OCI-LY1 (cell line): ENCODE data around the gene RABL6.
"Not testable (repeated sequence)": the region's sequence is repeated elsewhere in the genome, so short reads cannot be mapped to it uniquely, and the experiment has no call there.

ENCODE experiments used
- H2AFZ ChIP-seq: fragments of 200-600 bp; sonication (generic), shearing (Covaris generic); 2 replicates; pipeline ENCODE4 v1.6.0; 2014; ENCODE audit warnings: antibody characterized with exemption, mild to moderate bottlenecking, low read length
- H3F3A ChIP-seq: fragments of 200-600 bp; sonication (generic), shearing (Covaris generic); 2 replicates; pipeline ENCODE4 v1.6.0; 2014; ENCODE audit warnings: mild to moderate bottlenecking, antibody characterized with exemption, low read length, moderate library complexity; ENCODE audit not compliant: insufficient read depth
- H3K27ac ChIP-seq: fragments of 200-600 bp; sonication (generic); 2 replicates; pipeline ENCODE4 v1.5.1; 2014; ENCODE audit warnings: low read length, mixed run types, mild to moderate bottlenecking, low read depth; ENCODE audit not compliant: poor library complexity, severe bottlenecking
- H3K27me3 ChIP-seq: fragments of 200-600 bp; sonication (generic); 2 replicates; pipeline ENCODE4 v1.6.0; 2014; ENCODE audit warnings: antibody characterized with exemption, mild to moderate bottlenecking, low read length, moderate library complexity; ENCODE audit not compliant: insufficient read depth
- H3K36me3 ChIP-seq: fragments of 200-600 bp; sonication (generic); 2 replicates; pipeline ENCODE4 v1.6.1; 2014; ENCODE audit warnings: mild to moderate bottlenecking, antibody characterized with exemption, low read length, moderate library complexity, mixed read lengths; ENCODE audit not compliant: insufficient read depth
- H3K4me1 ChIP-seq: fragments of 200-600 bp; sonication (generic); 2 replicates; pipeline ENCODE4 v1.5.1; 2014; ENCODE audit warnings: mild to moderate bottlenecking, low read length, moderate library complexity; ENCODE audit not compliant: insufficient read depth, severe bottlenecking
- H3K4me2 ChIP-seq: fragments of 200-600 bp; sonication (generic), shearing (Covaris generic); 2 replicates; pipeline ENCODE4 v1.6.1; 2014; ENCODE audit warnings: low read length
- H3K4me3 ChIP-seq: fragments of 200-600 bp; sonication (generic); 2 replicates; pipeline ENCODE4 v1.5.1; 2014; ENCODE audit warnings: low read length, low read depth, mild to moderate bottlenecking, mixed read lengths; ENCODE audit not compliant: poor library complexity, severe bottlenecking
- H3K79me2 ChIP-seq: fragments of 200-600 bp; shearing (Covaris generic); 2 replicates; pipeline ENCODE4 v1.6.1; 2016; ENCODE audit warnings: mixed run types, low read length, mixed read lengths; ENCODE audit not compliant: insufficient read depth
- H3K9ac ChIP-seq: fragments of 200-600 bp; sonication (generic), shearing (Covaris generic); 2 replicates; pipeline ENCODE4 v1.6.1; 2014; ENCODE audit warnings: mild to moderate bottlenecking, low read length, mixed read lengths
- H3K9me2 ChIP-seq: fragments of 200-600 bp; sonication (generic), shearing (Covaris generic); 2 replicates; pipeline ENCODE4 v1.6.1; 2014; ENCODE audit warnings: low read depth, mild to moderate bottlenecking, low read length, mixed read lengths
- H3K9me3 ChIP-seq: fragments of 200-600 bp; shearing (Covaris generic); 2 replicates; pipeline ENCODE4 v1.6.1; 2014; ENCODE audit warnings: low read length, mixed read lengths
- H4K20me1 ChIP-seq: fragments of 200-600 bp; sonication (generic), shearing (Covaris generic); 2 replicates; pipeline ENCODE4 v1.6.0; 2016; ENCODE audit warnings: mild to moderate bottlenecking, low read length; ENCODE audit not compliant: insufficient read depth
- EZH2 ChIP-seq: fragments of 200-600 bp; sonication (generic), shearing (Covaris generic); IDR thresholded peaks from 2 replicates; pipeline ENCODE4 v1.8.0; 2017; ENCODE audit warnings: borderline replicate concordance, mixed run types, mild to moderate bottlenecking, antibody characterized with exemption, low read length, moderate library complexity, mixed read lengths
- TF ChIP-seq, protein P1 (sequence below): fragments of 200-600 bp; sonication (generic), shearing (Covaris generic); IDR thresholded peaks from 2 replicates; pipeline ENCODE4 v1.5.1; 2017; ENCODE audit warnings: mild to moderate bottlenecking, antibody characterized with exemption, low read length, moderate library complexity, mixed read lengths

The RABL6 gene

DNA sequence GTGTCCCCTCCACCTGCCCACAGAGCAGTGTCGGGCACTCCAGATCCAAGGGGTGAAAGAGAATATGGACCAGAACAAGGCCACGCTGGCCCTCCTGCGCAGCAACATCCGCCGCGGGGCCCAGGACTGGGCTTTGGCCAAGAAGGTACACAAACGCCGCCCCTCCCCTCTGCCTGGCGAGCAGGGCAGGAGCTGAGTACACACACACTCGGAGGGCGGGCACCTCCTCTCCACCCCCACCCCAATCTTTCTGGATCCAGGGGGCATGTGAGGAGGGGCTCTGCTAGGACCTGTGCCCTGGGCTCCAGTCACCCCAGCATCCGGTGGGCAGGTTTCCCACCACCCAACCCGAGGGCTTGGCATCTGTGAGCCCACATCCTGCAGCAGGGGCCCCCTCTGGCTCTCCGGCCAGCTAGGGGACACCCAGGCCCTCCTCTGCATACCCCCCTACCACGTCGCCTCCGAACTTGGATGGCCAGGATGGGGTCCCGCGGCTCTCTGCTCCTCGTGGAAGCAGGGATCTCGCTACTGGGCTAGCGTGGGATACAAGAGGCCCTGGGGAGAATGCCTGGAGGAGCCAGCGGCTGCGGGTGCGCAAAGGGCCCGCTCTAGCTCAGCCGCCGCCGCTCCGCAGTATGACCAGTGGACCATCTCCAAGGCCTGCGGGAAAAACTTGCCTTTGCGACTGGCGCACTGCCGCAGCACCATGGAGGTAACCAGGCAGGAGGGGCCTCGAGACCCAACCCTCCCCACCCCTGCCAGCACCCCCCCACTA lies 8.5 kb upstream of the RABL6 start:
- Histone ChIP-seq H3K79me2 (no peaks in the 10 kb centered on the region), H3K4me3 (peak overlapping the region; percentile 57), H3K9me2 (no peaks in the 10 kb centered on the region), H3K9ac (peak overlapping the region; percentile 23; the same call in 1 of the 2 replicates), H3K4me1 (peaks cover 33% of the 10 kb centered on the region), H3K27me3 (peaks cover 8% of the 10 kb centered on the region; the same call in 1 of the 2 replicates), H4K20me1 (no peaks in the 10 kb centered on the region), H3K9me3 (no peaks in the 10 kb centered on the region), H3K27ac (no peak overlapping the region), H2AFZ (no peak overlapping the region), H3K4me2 (peak overlapping the region; percentile 75), H3K36me3 (no peaks in the 10 kb centered on the region; the same call in 1 of the 2 replicates), H3F3A (no peaks in the 10 kb centered on the region)
- TF ChIP-seq, protein P1, sequence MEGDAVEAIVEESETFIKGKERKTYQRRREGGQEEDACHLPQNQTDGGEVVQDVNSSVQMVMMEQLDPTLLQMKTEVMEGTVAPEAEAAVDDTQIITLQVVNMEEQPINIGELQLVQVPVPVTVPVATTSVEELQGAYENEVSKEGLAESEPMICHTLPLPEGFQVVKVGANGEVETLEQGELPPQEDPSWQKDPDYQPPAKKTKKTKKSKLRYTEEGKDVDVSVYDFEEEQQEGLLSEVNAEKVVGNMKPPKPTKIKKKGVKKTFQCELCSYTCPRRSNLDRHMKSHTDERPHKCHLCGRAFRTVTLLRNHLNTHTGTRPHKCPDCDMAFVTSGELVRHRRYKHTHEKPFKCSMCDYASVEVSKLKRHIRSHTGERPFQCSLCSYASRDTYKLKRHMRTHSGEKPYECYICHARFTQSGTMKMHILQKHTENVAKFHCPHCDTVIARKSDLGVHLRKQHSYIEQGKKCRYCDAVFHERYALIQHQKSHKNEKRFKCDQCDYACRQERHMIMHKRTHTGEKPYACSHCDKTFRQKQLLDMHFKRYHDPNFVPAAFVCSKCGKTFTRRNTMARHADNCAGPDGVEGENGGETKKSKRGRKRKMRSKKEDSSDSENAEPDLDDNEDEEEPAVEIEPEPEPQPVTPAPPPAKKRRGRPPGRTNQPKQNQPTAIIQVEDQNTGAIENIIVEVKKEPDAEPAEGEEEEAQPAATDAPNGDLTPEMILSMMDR = no peak
- no peak for TF ChIP-seq EZH2

DNA sequence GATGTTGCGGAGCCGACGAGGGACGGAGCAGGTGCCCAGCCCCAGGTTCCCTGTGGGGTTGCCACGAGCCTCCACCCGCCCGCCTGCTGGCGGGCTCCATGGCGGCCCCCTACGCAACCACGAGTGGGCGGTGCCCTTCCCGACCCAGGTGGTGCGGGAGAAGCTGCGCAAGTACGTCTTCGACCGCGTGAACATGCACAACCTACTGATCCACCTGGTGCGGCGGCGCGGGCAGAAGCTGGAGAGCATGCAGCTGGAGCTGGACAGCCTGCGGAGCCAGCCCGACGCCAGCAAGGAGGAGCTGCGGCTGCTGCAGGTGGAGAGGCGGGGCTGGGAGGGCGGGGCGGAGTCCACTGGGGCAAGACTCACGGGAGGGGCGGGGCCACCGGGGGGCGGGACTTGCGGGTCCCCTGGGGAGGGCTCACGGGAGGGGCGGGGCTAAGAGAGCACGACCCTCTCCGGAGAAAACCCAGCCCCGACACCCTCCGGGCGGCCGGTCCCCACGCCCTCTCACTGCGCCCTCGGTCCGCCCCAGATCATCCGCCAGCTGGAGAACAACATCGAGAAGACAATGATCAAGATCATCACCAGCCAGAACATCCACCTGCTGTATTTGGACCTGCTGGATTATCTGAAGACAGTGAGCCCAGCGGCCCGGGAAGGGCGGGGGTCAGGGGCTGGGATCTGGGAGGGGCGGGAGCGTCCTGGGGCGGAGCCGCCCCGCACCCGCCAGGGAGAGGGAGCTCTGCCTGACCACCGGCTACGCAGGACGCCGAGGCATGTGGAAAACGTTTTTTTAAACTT lies 7.7 kb upstream of the RABL6 start:
- H2AFZ ChIP-seq = no peak overlapping the region
- H3K4me1 ChIP-seq = peaks cover 33% of the 10 kb centered on the region
- H3F3A ChIP-seq = no peaks in the 10 kb centered on the region
- no peaks in the 10 kb centered on the region for H3K9me2 ChIP-seq
- H3K27me3 ChIP-seq = peaks cover 8% of the 10 kb centered on the region; the same call in 1 of the 2 replicates
- TF ChIP-seq, protein P1 = no peak
- TF ChIP-seq EZH2 = no peak
- H3K9ac ChIP-seq = peak overlapping the region; percentile 23; the same call in 1 of the 2 replicates
- H3K27ac ChIP-seq = no peak overlapping the region
- H3K9me3 ChIP-seq = no peaks in the 10 kb centered on the region
- H3K79me2 ChIP-seq = no peaks in the 10 kb centered on the region
- peak overlapping the region; percentile 75 for H3K4me2 ChIP-seq
- H3K36me3 ChIP-seq = no peaks in the 10 kb centered on the region
- peak overlapping the region; percentile 57 for H3K4me3 ChIP-seq
- no peaks in the 10 kb centered on the region for H4K20me1 ChIP-seq

DNA sequence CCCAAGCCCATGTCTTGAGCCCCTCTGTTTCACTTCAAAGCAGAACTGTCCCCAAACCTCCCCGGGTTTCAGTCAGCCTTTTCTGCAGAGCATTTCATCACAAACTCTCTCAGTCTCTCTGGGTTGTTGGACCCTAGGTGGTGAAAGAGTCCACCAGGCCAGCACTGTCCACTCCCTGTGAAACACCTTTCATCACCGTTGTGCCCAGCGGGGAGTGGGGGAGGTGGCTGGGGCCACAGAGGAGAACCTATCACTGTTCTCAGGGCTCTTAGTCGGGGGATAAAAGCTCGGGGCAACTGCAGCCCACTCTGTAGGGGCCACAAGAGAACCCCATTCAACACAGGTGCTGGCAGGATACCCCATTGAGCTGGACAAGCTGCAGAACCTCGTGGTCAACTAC lies 5.4 kb upstream of the RABL6 start:
- no peak overlapping the region for H3K27ac ChIP-seq
- H3K36me3 ChIP-seq = peaks cover 14% of the 10 kb centered on the region
- no peak overlapping the region for H2AFZ ChIP-seq
- no peaks in the 10 kb centered on the region for H3K9me2 ChIP-seq
- H3F3A ChIP-seq = no peaks in the 10 kb centered on the region
- H3K79me2 ChIP-seq = no peaks in the 10 kb centered on the region
- H3K4me2 ChIP-seq = no peak overlapping the region
- peaks cover 8% of the 10 kb centered on the region; the same call in 1 of the 2 replicates for H3K27me3 ChIP-seq
- no peak for TF ChIP-seq EZH2
- TF ChIP-seq, protein P1 = no peak
- no peak overlapping the region for H3K4me3 ChIP-seq
- H3K9me3 ChIP-seq = no peaks in the 10 kb centered on the region
- H3K4me1 ChIP-seq = peaks cover 36% of the 10 kb centered on the region
- no peaks in the 10 kb centered on the region for H4K20me1 ChIP-seq
- no peak overlapping the region for H3K9ac ChIP-seq

DNA sequence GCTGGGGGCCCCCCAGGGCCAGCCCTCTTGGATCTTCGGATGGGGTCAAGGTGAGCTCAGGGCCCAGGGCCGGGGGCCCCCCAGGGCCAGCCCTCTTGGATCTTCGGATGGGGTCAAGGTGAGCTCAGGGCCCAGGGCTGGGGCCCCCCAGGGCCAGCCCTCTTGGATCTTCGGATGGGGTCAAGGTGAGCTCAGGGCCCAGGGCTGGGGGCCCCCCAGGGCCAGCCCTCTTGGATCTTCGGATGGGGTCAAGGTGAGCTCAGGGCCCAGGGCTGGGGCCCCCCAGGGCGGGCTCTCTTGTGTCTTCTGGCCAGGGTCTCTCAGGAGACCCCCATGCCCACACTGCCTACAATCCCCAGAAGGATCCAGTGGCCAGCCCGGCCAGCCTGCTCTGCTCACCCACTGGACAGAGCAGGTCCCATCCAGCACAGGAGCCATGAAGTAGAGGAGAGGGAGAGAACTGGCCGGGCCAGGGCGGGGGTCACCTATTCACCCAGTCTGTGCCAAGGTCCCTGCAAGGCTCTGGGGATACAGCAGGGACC lies 4.7 kb upstream of the RABL6 start:
- not testable (repeated sequence) for H3K79me2 ChIP-seq, H3K9me3 ChIP-seq, H3K27ac ChIP-seq, H3K4me3 ChIP-seq, H3K4me2 ChIP-seq, H2AFZ ChIP-seq, H3K9me2 ChIP-seq, H3F3A ChIP-seq, H4K20me1 ChIP-seq, H3K27me3 ChIP-seq, H3K9ac ChIP-seq
- H3K36me3 ChIP-seq = peaks cover 14% of the 10 kb centered on the region
- H3K4me1 ChIP-seq = peaks cover 36% of the 10 kb centered on the region
